ENCODE results near the gene LMO4.

The LMO4 gene

GRCh38 chr1:87307306-87307705 lies 21.4 kb upstream of the LMO4 start:
- no peak for TF ChIP-seq CTCF (IDR thresholded peaks at IDR 0.05; ENCODE audit: extremely low read depth, missing control alignments)
- no peak for DNase-seq (ENCODE audit: low spot score)

GRCh38 chr1:87307931-87308330 lies 20.7 kb upstream of the LMO4 start:
- no peak for TF ChIP-seq CTCF (IDR thresholded peaks at IDR 0.05; ENCODE audit: extremely low read depth, missing control alignments)
- no peak for DNase-seq (ENCODE audit: low spot score)

GRCh38 chr1:87314091-87314490 lies 14.6 kb upstream of the LMO4 start:
- DNase-seq (ENCODE audit: low spot score), result no peak
- no peak for TF ChIP-seq CTCF (IDR thresholded peaks at IDR 0.05; ENCODE audit: extremely low read depth, missing control alignments)

GRCh38 chr1:87318056-87318650 lies 10.5 kb upstream of the LMO4 start:
- TF ChIP-seq CTCF (IDR thresholded peaks at IDR 0.05; ENCODE audit: extremely low read depth, missing control alignments), result no peak
- no peak for DNase-seq (ENCODE audit: low spot score)

GRCh38 chr1:87318806-87319205 lies 9.9 kb upstream of the LMO4 start:
- no peak for DNase-seq (ENCODE audit: low spot score)

GRCh38 chr1:87325982-87326738 lies 2.5 kb upstream of the LMO4 start:
- DNase-seq (ENCODE audit: low spot score), result peak; percentile 52

More at GRCh38 chr1:87318806-87319205, 9.9 kb upstream of the LMO4 start:
- no peak for TF ChIP-seq CTCF (IDR thresholded peaks at IDR 0.05; ENCODE audit: extremely low read depth, missing control alignments)

More at GRCh38 chr1:87325982-87326738, 2.5 kb upstream of the LMO4 start:
- TF ChIP-seq CTCF (IDR thresholded peaks at IDR 0.05; ENCODE audit: extremely low read depth, missing control alignments), result peak; percentile 53

Measured in GM20000 (cell line).